ENCODE data around the gene PPARGC1A.

The PPARGC1A gene

GRCh38 chr4:23779839-23780238 is 110.0 kb downstream of the PPARGC1A start:
- in situ Hi-C loops (cut with HindIII; ENCODE audit: low sequenced_read_pairs) = no loop called here
- TF ChIP-seq, protein P1, sequence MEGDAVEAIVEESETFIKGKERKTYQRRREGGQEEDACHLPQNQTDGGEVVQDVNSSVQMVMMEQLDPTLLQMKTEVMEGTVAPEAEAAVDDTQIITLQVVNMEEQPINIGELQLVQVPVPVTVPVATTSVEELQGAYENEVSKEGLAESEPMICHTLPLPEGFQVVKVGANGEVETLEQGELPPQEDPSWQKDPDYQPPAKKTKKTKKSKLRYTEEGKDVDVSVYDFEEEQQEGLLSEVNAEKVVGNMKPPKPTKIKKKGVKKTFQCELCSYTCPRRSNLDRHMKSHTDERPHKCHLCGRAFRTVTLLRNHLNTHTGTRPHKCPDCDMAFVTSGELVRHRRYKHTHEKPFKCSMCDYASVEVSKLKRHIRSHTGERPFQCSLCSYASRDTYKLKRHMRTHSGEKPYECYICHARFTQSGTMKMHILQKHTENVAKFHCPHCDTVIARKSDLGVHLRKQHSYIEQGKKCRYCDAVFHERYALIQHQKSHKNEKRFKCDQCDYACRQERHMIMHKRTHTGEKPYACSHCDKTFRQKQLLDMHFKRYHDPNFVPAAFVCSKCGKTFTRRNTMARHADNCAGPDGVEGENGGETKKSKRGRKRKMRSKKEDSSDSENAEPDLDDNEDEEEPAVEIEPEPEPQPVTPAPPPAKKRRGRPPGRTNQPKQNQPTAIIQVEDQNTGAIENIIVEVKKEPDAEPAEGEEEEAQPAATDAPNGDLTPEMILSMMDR (IDR thresholded peaks at IDR 0.05; ENCODE audit: low read depth, low read length, missing control alignments) = no peak
- DNase-seq (ENCODE audit: low read depth) = no peak
- H3K4me3 ChIP-seq (ENCODE audit: low read depth, low read length) = no peak overlapping the region

GRCh38 chr4:23779422-23779821 is 110.4 kb downstream of the PPARGC1A start:
- DNase-seq (ENCODE audit: low read depth) = no peak
- TF ChIP-seq, protein P1 (IDR thresholded peaks at IDR 0.05; ENCODE audit: low read depth, low read length, missing control alignments) = no peak
- in situ Hi-C loops (cut with HindIII; ENCODE audit: low sequenced_read_pairs) = no loop called here

DNA sequence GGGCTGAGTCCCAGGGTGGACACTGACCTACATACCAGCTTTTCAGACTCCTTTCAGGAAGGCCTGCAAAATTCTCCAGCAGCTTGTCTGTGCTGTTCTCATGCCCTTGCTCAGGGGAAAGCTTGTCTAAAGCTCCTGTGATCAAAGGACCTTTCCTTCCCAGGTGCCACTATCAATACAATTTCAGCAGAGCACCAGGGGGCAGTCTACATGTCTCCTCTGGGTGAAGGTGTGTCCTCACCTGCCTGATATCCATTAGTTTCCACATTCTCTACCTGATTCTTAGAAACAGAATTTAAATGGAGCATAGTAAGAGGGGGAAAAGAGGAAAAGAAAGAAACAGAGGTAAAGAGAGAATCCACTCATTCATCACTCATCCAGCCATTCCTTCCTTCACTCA is 114.2 kb downstream of the PPARGC1A start:
- H3K4me3 ChIP-seq (ENCODE audit: low read depth, low read length) = no peak overlapping the region
- in situ Hi-C loops (cut with HindIII; ENCODE audit: low sequenced_read_pairs) = no loop called here
- TF ChIP-seq, protein P1 (IDR thresholded peaks at IDR 0.05; ENCODE audit: low read depth, low read length, missing control alignments) = no peak
- no peak for DNase-seq (ENCODE audit: low read depth)

More at GRCh38 chr4:23779422-23779821, 110.4 kb downstream of the PPARGC1A start:
- no peak overlapping the region for H3K4me3 ChIP-seq (ENCODE audit: low read depth, low read length)

DNA sequence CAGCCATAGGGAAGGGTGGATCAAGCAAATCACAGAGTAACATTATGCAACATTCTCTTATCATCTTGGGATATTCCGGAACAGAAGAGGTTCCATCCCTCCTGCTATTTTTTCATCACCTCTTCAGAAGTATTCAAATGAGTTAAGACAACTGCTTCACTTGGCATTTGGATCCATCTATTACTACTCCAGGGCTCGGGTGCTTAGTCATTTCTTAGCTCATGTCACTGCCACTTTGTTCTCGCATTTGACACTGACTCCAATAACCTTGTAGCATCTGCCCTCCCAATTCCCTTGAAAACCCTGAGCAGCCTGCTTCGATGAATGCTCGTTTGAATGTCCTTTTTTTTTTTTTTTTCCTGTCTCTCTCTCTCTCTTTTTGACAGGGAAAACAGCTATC is 114.9 kb downstream of the PPARGC1A start:
- in situ Hi-C loops (cut with HindIII; ENCODE audit: low sequenced_read_pairs) = no loop called here
- no peak overlapping the region for H3K4me3 ChIP-seq (ENCODE audit: low read depth, low read length)
- TF ChIP-seq, protein P1 (IDR thresholded peaks at IDR 0.05; ENCODE audit: low read depth, low read length, missing control alignments) = no peak
- DNase-seq (ENCODE audit: low read depth) = no peak

GRCh38 chr4:23773884-23774636 is 115.8 kb downstream of the PPARGC1A start:
- TF ChIP-seq, protein P1 (IDR thresholded peaks at IDR 0.05; ENCODE audit: low read depth, low read length, missing control alignments) = no peak
- in situ Hi-C loops (cut with HindIII; ENCODE audit: low sequenced_read_pairs) = no loop called here
- no peak overlapping the region for H3K4me3 ChIP-seq (ENCODE audit: low read depth, low read length)
- no peak for DNase-seq (ENCODE audit: low read depth)

- H3K4me3 ChIP-seq (ENCODE audit: low read depth, low read length) = no peak overlapping the region
- TF ChIP-seq, protein P1 (IDR thresholded peaks at IDR 0.05; ENCODE audit: low read depth, low read length, missing control alignments) = no peak
- in situ Hi-C loops (cut with HindIII; ENCODE audit: low sequenced_read_pairs) = no loop called here
- DNase-seq (ENCODE audit: low read depth) = no peak
Observed at GRCh38 chr4:23770011-23770410, 119.8 kb downstream of the PPARGC1A start.
